IMR-90 (cell line): ENCODE measurements around the gene COIL. TPM values are rescaled to one million over a fixed set of nuclear protein-coding genes. Genes with fewer than 3 reads are reported as not detected.

ENCODE experiments used
- polyA plus RNA-seq, 3 experiments: library from polyadenylated mRNA; depleted of rRNA; stranded (reverse); fragments of >200 nt; gene quantifications; 2 replicates each; pipeline ENCODE4 v1.2.3, GENCODE V29; 2012; ENCODE audit warnings: low replicate concordance in 1 of 3
- total RNA-seq: library from RNA; depleted of rRNA; stranded (reverse); fragments of >200 nt; gene quantifications from 2 replicates; pipeline ENCODE4 v1.2.3, GENCODE V29; 2012; rRNA removed

The COIL gene
- total and polyA plus RNA-seq, 2 of the 4 experiments (the other 2 are of a cell fraction): 5.2 to 13.3 TPM

Other genes with a start within 250 kb of the COIL start
- gene C17orf67, start 127.1 kb downstream of the COIL start, total RNA-seq: 0.18 and 0.56 TPM in 2 replicates
- gene C17orf67, start 127.1 kb downstream of the COIL start, polyA plus RNA-seq (2012; rRNA removed): 1.1 TPM in 2 replicates
- 4.7 and 5.0 TPM in 2 replicates for gene DGKE, start 126.9 kb downstream of the COIL start, total RNA-seq
- 2.4 and 3.9 TPM in 2 replicates for gene DGKE, start 126.9 kb downstream of the COIL start, polyA plus RNA-seq (2012; rRNA removed)
- 25.5 and 28.9 TPM in 2 replicates for gene TRIM25, start 47.0 kb downstream of the COIL start, total RNA-seq
- 27.5 and 29.9 TPM in 2 replicates for gene TRIM25, start 47.0 kb downstream of the COIL start, polyA plus RNA-seq (2012; rRNA removed)
- gene SCPEP1, start 17.1 kb upstream of the COIL start, total RNA-seq: 16.5 and 16.7 TPM in 2 replicates
- gene SCPEP1, start 17.1 kb upstream of the COIL start, polyA plus RNA-seq (2012; rRNA removed): 29.8 and 32.1 TPM in 2 replicates
- gene AKAP1, start 124.2 kb upstream of the COIL start, total RNA-seq: 10.2 and 11.7 TPM in 2 replicates
- gene AKAP1, start 124.2 kb upstream of the COIL start, polyA plus RNA-seq (2012; rRNA removed): 16.4 and 17.4 TPM in 2 replicates